Immature natural killer cell (primary cell): ENCODE results near the gene GAD2. TPM values are rescaled to one million over a fixed set of nuclear protein-coding genes. Genes with fewer than 3 reads are reported as not detected.

Experiments
- DNase-seq, 3 donors: peaks; one replicate each; pipeline ENCODE4 v3.0.0; 2022; ENCODE audit warnings: mixed read lengths in 1 of 3
- H3K27ac Mint-ChIP-seq, 6 donors: one replicate each; pipeline ENCODE4 v1.8.0; 2020; ENCODE audit warnings: mixed read lengths in 6 of 6, mild to moderate bottlenecking in 5 of 6, inconsistent platforms in 4 of 6, moderate library complexity in 3 of 6
- H3K27me3 Mint-ChIP-seq, 3 donors: one replicate each; pipeline ENCODE4 v1.8.0; 2020 to 2021; ENCODE audit warnings: low read depth in 3 of 3, mild to moderate bottlenecking in 3 of 3, mixed read lengths in 3 of 3, moderate library complexity in 3 of 3, inconsistent platforms in 1 of 3
- H3K36me3 Mint-ChIP-seq, 3 donors: one replicate each; pipeline ENCODE4 v1.8.0; 2020; ENCODE audit warnings: mixed read lengths in 3 of 3, inconsistent platforms in 2 of 3, mild to moderate bottlenecking in 2 of 3
- H3K4me1 Mint-ChIP-seq, 2 donors: one replicate each; pipeline ENCODE4 v1.8.0; 2020; ENCODE audit warnings: inconsistent platforms in 2 of 2, mild to moderate bottlenecking in 2 of 2, mixed read lengths in 2 of 2, moderate library complexity in 1 of 2
- H3K4me3 Mint-ChIP-seq, 5 donors: one replicate each; pipeline ENCODE4 v1.8.0; 2020; ENCODE audit warnings: mild to moderate bottlenecking in 5 of 5, mixed read lengths in 5 of 5, inconsistent platforms in 3 of 5, moderate library complexity in 3 of 5
- H3K9me3 Mint-ChIP-seq, 6 donors: one replicate each; pipeline ENCODE4 v1.8.0; 2020; ENCODE audit warnings: mild to moderate bottlenecking in 6 of 6, mixed read lengths in 6 of 6, inconsistent platforms in 4 of 6, moderate library complexity in 3 of 6
- polyA plus RNA-seq, 3 donors: library from polyadenylated mRNA; unstranded; fragments of 300-500 nt; fragmentation: Illumina TruSeq; gene quantifications; one replicate each; pipeline ENCODE4 v1.2.3, GENCODE V29; 2021

GAD2 gene
- polyA plus RNA-seq: not detected

GRCh38 chr10:26216585-26217395 is at the start of gene GAD2:
Gene GAD2, plus strand, starts transcription at chr10:26216774. Its CDS starts 36 bp downstream, at chr10:26216810.
- Mint-ChIP-seq H3K4me1 (peaks cover 13 to 16% of the 10 kb centered on the region in 2 donors), H3K36me3 (peaks cover 0 to 3% (median 3%) of the 10 kb centered on the region in 3 donors), H3K4me3 (peak within 1 kb of the TSS in 3 of 5 donors; percentile 36 to 67 (median 42)), H3K27ac (no peak within 1 kb of the TSS), H3K27me3 (peaks cover 28 to 46% (median 34%) of the 10 kb centered on the region in 3 donors), H3K9me3 (no peaks in the 10 kb centered on the region)
- no peak for DNase-seq

DNA sequence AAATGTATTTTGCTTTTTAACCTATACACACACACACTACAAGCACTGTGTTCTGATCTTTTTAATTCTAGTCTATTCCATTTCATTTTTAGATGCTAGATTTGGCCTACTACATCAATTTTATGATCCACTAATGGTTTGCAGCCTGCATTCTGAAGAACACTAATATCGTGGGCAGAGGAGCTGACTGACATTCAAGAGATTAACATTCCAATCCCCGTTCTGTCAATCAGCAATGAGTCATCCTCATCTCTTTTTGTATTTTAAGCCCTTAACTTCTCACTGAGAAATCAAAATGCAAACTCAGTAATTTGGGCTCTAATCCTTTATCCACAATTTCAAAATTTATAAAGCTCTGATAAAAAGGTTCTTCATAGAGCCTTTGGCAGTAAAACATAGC is 47.1 kb upstream of the GAD2 start:
- no peak for DNase-seq
- Mint-ChIP-seq H3K9me3 (no peaks in the 10 kb centered on the region), H3K4me1 (no peaks in the 10 kb centered on the region), H3K27me3 (peaks cover 2 to 8% (median 4%) of the 10 kb centered on the region in 3 donors), H3K27ac (no peak overlapping the region), H3K36me3 (no peaks in the 10 kb centered on the region), H3K4me3 (no peak overlapping the region)

GRCh38 chr10:26172131-26172530 is 44.4 kb upstream of the GAD2 start:
- Mint-ChIP-seq H3K4me1 (no peaks in the 10 kb centered on the region), H3K4me3 (no peak overlapping the region), H3K27me3 (peaks cover 4 to 8% (median 7%) of the 10 kb centered on the region in 3 donors), H3K9me3 (no peaks in the 10 kb centered on the region), H3K27ac (no peak overlapping the region), H3K36me3 (no peaks in the 10 kb centered on the region)
- DNase-seq: no peak

- no peaks in the 10 kb centered on the region for H3K9me3 Mint-ChIP-seq
- no peaks in the 10 kb centered on the region for H3K4me1 Mint-ChIP-seq
- no peak overlapping the region for H3K27ac Mint-ChIP-seq
- no peaks in the 10 kb centered on the region for H3K36me3 Mint-ChIP-seq
- peaks cover 4 to 10% (median 9%) of the 10 kb centered on the region in 3 donors for H3K27me3 Mint-ChIP-seq
- DNase-seq: no peak
- H3K4me3 Mint-ChIP-seq: no peak overlapping the region
Measured at GRCh38 chr10:26173837-26174236, 42.7 kb upstream of the GAD2 start.

DNA sequence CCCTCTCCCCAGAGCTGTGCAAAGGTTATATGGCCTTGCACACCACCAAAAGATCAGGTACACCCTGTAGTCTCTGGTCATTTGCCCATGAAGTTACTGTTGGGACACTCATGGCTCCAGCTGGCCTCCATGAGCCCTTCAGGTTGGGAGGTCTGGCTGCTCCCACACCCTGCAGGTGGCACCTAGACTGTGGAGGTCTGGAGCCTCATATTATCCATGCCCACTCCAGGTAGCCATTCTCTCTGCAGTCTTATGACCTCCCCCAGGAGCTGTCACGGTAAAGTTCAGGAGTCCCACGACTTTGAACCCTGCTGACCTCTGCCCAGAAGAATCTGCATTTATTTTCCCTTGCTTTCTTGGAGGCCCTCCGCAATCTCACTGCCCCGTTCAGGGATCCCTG is 39.2 kb upstream of the GAD2 start:
- no peak overlapping the region for H3K4me3 Mint-ChIP-seq
- no peaks in the 10 kb centered on the region for H3K36me3 Mint-ChIP-seq
- H3K27me3 Mint-ChIP-seq: peaks cover 4 to 9% (median 5%) of the 10 kb centered on the region in 3 donors
- H3K9me3 Mint-ChIP-seq: no peaks in the 10 kb centered on the region
- DNase-seq: no peak
- H3K4me1 Mint-ChIP-seq: no peaks in the 10 kb centered on the region
- no peak overlapping the region for H3K27ac Mint-ChIP-seq

DNA sequence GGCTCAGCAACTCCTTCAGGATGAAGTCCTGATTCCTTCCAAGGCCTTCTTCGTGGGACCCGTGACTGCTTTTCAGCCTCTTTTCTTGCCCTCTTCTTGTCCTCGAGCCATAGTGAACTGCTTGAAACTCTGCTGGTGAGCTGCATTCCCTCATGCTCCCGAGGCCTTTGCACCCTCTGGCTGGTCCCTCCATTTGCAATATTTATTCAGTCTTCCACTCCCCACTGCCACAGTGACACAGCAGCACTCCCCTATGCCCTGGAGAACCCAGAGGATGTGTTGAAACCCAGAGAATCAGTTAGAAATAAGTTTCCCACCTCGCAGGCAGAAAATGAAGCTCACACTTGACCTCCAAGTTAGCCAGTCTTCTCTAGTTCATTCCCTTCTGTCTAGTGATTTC is 22.3 kb upstream of the GAD2 start:
- H3K27ac Mint-ChIP-seq: no peak overlapping the region
- no peak for DNase-seq
- H3K27me3 Mint-ChIP-seq: peaks cover 0 to 9% (median 0%) of the 10 kb centered on the region in 3 donors
- H3K36me3 Mint-ChIP-seq: no peaks in the 10 kb centered on the region
- H3K9me3 Mint-ChIP-seq: no peaks in the 10 kb centered on the region
- no peak overlapping the region for H3K4me3 Mint-ChIP-seq
- H3K4me1 Mint-ChIP-seq: no peaks in the 10 kb centered on the region

- no peak overlapping the region for H3K27ac Mint-ChIP-seq
- no peak for DNase-seq
- no peaks in the 10 kb centered on the region for H3K4me1 Mint-ChIP-seq
- peaks cover 0 to 5% (median 0%) of the 10 kb centered on the region in 3 donors for H3K27me3 Mint-ChIP-seq
- H3K4me3 Mint-ChIP-seq: no peak overlapping the region
- no peaks in the 10 kb centered on the region for H3K36me3 Mint-ChIP-seq
- H3K9me3 Mint-ChIP-seq: no peaks in the 10 kb centered on the region
Measured at GRCh38 chr10:26197248-26197647, 19.3 kb upstream of the GAD2 start.

DNA sequence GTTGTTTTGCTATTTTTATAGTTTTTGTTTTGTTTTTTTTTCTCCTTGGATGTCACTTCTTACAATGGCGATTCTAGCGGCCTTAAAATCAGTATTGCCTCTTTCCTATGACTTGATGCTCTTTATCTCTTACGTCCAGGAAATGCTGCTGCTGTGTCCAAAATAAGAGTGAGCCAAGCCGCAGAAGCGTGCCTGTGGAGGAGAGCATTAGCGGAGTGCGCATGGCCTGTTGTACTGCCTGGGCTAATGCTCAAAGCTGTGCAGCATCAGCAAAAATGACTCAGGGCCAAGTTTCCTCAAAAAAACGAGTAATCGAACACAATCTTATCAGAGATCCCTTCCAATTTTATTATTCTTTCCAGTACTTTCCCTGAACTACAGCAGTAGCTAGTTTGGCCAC is 18.5 kb upstream of the GAD2 start:
- no peak for DNase-seq
- Mint-ChIP-seq H3K9me3 (no peaks in the 10 kb centered on the region), H3K4me3 (no peak overlapping the region), H3K27ac (no peak overlapping the region), H3K4me1 (no peaks in the 10 kb centered on the region), H3K27me3 (peaks cover 0 to 5% (median 0%) of the 10 kb centered on the region in 3 donors), H3K36me3 (no peaks in the 10 kb centered on the region)

DNA sequence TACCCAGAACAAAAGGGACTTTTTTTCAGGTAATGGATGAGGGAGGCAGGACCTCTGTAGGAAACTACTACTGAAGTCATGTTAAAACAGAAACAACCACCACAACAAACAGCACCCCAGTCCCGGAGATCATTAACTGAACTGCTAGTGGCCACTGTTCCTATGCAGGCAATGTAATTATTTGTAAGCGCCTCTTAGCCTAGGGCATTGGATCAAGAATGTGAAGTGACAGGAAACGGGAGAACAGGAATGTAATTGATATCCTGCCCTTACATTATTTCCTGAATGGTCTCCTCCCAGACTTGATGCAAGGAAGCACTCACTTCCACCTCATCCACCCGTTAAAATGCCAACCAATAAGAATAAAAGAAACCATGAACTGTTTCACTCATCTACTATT is 16.7 kb upstream of the GAD2 start:
- peaks cover 1 to 5% (median 2%) of the 10 kb centered on the region in 3 donors for H3K27me3 Mint-ChIP-seq
- H3K4me1 Mint-ChIP-seq: no peaks in the 10 kb centered on the region
- H3K27ac Mint-ChIP-seq: no peak overlapping the region
- H3K9me3 Mint-ChIP-seq: no peaks in the 10 kb centered on the region
- no peak overlapping the region for H3K4me3 Mint-ChIP-seq
- no peaks in the 10 kb centered on the region for H3K36me3 Mint-ChIP-seq
- no peak for DNase-seq

- Mint-ChIP-seq H3K27me3 (peaks cover 2 to 5% (median 4%) of the 10 kb centered on the region in 3 donors), H3K4me1 (no peaks in the 10 kb centered on the region), H3K4me3 (no peak overlapping the region), H3K36me3 (no peaks in the 10 kb centered on the region), H3K9me3 (no peaks in the 10 kb centered on the region), H3K27ac (no peak overlapping the region)
- DNase-seq: no peak
Measured at GRCh38 chr10:26205223-26205622, 11.4 kb upstream of the GAD2 start.

DNA sequence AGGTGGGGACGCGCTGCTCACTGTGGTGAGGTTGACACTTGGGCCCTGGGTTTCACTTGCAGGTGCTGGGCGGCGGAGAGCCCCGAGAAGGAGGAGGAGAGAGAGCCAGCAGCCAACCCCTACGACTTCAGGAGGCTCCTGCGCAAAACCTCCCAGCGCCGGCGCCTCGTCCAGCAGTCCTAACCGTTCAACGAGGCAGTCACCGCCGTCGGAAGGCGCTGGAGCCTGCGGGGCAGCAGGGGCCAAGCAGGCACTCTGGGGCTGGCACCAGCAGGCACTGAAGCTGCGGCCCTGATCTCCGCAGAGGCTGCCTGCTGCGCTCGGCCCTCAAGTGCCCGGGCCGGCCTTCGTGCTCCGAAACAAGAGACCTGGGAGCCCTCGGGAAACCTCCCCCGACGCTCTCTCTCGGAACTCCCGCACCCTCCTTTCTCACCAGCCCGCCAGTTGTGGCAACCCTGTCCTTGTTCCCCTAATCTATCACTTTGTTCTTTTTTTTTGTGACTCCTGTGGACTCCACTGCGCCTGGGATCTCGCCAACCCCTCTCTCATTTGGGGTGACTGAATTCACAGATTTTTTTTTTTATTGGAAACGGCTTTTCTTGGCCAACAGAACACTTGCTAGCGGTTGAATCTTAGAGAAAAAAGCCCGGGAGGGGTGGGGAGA is 4.7 kb upstream of the GAD2 start:
- H3K4me3 Mint-ChIP-seq: no peak overlapping the region
- DNase-seq: no peak
- no peaks in the 10 kb centered on the region for H3K9me3 Mint-ChIP-seq
- peaks cover 7 to 9% of the 10 kb centered on the region in 2 donors for H3K4me1 Mint-ChIP-seq
- no peaks in the 10 kb centered on the region for H3K36me3 Mint-ChIP-seq
- H3K27ac Mint-ChIP-seq: no peak overlapping the region
- H3K27me3 Mint-ChIP-seq: peaks cover 15 to 26% (median 23%) of the 10 kb centered on the region in 3 donors

DNA sequence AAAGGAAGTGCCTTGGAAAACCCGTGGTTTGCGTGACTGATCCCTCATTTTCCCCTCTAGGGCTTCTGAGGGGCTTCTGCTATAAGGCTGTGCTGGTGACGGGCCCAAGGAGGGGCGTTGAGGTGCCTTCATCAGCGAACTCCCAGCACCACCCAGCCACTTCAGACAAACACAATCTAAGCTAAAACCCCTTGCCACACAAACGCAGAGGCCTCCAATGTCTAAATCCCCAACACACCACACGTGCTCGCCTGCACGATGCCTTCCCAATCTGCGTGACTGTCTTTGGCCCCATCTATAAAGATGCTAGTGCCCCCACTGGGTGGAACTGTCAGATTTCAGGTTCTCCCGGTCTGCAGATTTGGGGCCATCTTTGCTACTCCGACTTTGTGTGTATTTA is 4.1 kb upstream of the GAD2 start:
- H3K9me3 Mint-ChIP-seq: no peaks in the 10 kb centered on the region
- no peak overlapping the region for H3K27ac Mint-ChIP-seq
- no peak for DNase-seq
- H3K27me3 Mint-ChIP-seq: peaks cover 17 to 28% (median 28%) of the 10 kb centered on the region in 3 donors
- H3K4me3 Mint-ChIP-seq: no peak overlapping the region
- H3K4me1 Mint-ChIP-seq: peaks cover 8 to 9% of the 10 kb centered on the region in 2 donors
- H3K36me3 Mint-ChIP-seq: no peaks in the 10 kb centered on the region

- Mint-ChIP-seq H3K9me3 (no peaks in the 10 kb centered on the region), H3K4me1 (peaks cover 10% of the 10 kb centered on the region in 2 donors), H3K36me3 (peaks cover 0 to under 1% (median 0%) of the 10 kb centered on the region in 3 donors), H3K27ac (no peak overlapping the region), H3K4me3 (no peak overlapping the region), H3K27me3 (peaks cover 21 to 28% (median 28%) of the 10 kb centered on the region in 3 donors)
- no peak for DNase-seq
Measured at GRCh38 chr10:26213157-26213800, 3.3 kb upstream of the GAD2 start.

DNA sequence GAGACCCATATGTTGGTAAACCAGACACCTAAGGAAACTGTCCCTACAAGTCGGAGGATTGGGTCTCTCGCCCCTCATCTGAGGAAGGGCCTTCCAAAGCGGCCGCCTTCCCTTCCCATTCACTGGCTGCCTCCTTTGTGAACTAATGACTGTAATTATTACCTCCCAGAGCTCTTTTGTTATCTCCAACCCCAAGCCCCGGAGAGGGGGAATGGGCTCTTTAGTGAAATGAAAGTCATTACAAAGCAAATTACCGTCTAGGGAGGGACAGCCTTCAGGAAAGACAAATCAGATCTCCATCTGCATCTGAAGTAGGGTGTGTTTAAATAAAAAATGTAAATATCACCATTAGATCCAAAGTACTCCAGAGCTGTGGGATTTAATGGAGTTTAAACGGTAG is 2.6 kb upstream of the GAD2 start:
- no peak overlapping the region for H3K4me3 Mint-ChIP-seq

More for the DNA sequence above, 2.6 kb upstream of the GAD2 start:
- Mint-ChIP-seq H3K4me1 (peaks cover 13 to 16% of the 10 kb centered on the region in 2 donors), H3K36me3 (peaks cover 0 to 3% (median 0%) of the 10 kb centered on the region in 3 donors), H3K27me3 (peaks cover 25 to 36% (median 32%) of the 10 kb centered on the region in 3 donors), H3K9me3 (no peaks in the 10 kb centered on the region), H3K27ac (no peak overlapping the region)
- no peak for DNase-seq
